GM19455 (cell line): ENCODE measurements around the gene MTURN.

Experiments
- ATAC-seq: cut with Tn5 transposase; IDR thresholded peaks from one replicate; pipeline ENCODE4 v1.9.1; 2021; ENCODE audit not compliant: unreplicated experiment

The MTURN gene

DNA sequence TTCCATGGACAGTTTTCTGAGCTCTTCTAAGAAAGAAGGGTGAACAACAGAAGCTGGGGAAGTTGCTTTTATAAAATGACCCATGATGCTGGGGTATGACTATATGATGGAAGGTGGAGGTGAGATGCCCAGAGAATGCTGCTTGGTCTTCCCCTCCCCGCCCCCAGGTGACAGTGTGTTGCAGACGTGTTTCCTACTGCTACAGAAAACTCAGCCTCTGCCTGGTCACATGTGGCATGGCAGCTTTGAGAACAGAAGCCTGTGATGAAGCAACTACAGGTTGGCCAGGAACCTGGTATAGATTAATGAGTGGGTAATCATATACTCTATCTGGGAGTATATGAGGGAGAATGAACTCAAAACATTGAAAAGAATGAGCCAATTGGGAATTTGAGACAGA is 67.1 kb downstream of the MTURN start:
- peak; percentile 7 for ATAC-seq

DNA sequence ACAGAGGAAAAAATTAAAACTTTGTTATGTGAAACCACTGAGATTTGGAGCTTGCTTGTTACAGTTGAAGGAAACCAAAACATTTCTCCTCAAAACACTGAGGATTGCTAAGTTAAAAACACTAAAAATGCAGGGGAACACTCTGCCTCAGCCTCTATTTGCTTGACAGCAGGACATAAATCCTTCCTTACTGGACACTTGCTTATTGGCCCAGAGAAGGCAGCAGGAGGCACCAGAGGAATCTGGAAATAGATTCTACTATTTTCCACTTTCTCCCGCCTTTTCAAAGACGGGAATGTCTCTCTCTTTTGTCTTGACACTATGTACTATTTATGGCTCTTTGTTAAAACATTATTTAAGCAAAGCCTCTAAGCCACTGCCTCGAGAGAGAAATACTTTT is 67.9 kb downstream of the MTURN start:
- no peak for ATAC-seq

DNA sequence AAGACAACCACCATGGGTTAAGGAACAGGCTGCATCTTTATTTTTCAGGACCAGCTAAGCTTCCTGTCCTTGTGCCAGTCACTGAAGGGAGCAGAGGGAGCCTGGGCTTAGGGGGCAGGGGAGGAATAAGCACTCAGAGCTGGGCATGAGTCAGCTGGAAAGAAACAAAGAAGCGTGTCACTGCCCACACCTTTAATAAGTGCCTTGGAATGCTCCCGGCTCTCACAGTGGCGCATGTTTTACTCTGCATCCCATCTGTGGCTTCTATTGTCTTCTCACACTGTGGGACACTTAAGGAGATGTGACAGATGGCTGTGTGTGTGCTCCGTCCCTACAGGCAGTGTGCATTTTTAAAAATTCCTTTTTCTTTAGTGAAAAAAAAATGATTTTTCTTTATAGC is 71.7 kb downstream of the MTURN start:
- no peak for ATAC-seq

DNA sequence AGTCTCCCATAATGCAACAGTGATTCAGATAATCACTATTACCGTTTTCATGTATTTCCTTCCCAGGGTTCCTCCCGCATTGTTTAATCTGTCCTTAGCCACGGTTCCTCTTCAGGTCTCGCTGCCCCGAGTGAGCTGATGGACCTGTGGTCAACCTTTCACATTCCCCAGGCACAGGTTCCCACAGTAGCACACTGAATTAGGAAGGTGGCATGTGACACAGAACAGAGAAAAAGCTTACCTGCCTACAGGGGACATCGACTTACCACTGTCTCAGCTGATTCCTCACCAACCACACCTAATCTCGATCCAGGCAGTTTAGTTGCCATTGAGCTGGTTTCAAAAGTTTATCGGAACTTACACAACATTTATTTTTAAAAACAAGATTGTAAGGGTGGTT is 72.2 kb downstream of the MTURN start:
- no peak for ATAC-seq

DNA sequence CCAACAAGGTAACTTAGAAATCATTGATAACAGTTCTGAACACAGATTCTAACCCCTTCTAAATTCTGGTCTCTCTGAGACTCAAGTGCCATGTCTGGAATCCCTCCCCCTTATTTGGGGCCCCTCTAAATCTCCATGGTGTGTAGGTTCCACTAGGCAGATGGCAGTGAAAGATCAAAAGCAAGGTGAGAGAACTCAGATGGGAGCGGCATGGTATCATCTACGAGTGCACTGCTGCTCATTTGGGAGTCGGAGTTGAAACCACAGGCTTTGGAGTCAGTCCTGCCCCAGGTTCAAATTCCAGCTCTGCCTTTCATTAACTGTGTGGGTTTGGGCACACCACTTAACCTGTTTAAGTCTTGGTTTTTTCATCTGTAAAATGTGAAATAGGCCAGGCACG is 72.6 kb downstream of the MTURN start:
- ATAC-seq, result no peak

DNA sequence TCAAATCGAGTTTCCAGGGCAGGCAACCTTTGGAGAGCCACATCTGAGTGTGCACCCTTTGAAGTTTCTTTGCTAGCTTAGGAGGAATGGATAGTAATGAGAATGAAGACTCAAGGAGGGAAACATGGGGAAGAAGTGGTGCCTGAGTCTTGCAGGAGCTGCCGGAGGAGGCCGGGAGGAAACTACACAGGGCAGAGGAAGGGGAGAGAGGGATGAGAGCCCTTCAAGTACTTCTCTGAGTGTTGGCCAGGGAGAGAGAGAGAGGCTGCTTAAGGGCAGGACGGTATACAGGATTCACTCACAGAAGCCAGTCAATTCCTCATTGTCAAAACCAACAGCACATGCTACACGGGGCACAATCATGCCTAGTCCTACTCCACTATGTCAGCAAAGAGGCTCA is 75.2 kb downstream of the MTURN start:
- ATAC-seq, result no peak
